Neural cell (in vitro differentiated cells): ENCODE measurements around the gene DYRK4. TPM values are rescaled to one million over a fixed set of nuclear protein-coding genes. Genes with fewer than 3 reads are reported as not detected.

Experiments
- H2AFZ ChIP-seq: fragments of 200-600, 300-800 bp; sonication (generic), shearing (Covaris generic); 2 replicates; pipeline ENCODE4 v1.6.0; 2014; ENCODE audit warnings: low read depth, mild to moderate bottlenecking, antibody characterized with exemption, low read length, moderate library complexity
- H3F3A ChIP-seq: fragments of 200-600 bp; shearing (Covaris generic); 2 replicates; pipeline ENCODE4 v1.6.1; 2016; ENCODE audit warnings: mild to moderate bottlenecking, moderate library complexity, mixed read lengths, antibody characterized with exemption, low read length; ENCODE audit not compliant: insufficient read depth, poor library complexity, severe bottlenecking
- H3K27ac ChIP-seq: fragments of 200-600, 300-800 bp; sonication (generic), shearing (Covaris generic); 2 replicates; pipeline ENCODE4 v1.5.1; 2014; ENCODE audit warnings: mild to moderate bottlenecking, low read length, moderate library complexity
- H3K27me3 ChIP-seq: fragments of 300-800, 200-600 bp; sonication (generic), shearing (Covaris generic); 2 replicates; pipeline ENCODE4 v1.6.0; 2014; ENCODE audit warnings: mild to moderate bottlenecking, low read depth, low read length, moderate library complexity; ENCODE audit not compliant: insufficient read depth
- H3K36me3 ChIP-seq: fragments of 300-800, 200-600 bp; sonication (generic), shearing (Covaris generic); 2 replicates; pipeline ENCODE4 v1.5.1; 2014; ENCODE audit warnings: mild to moderate bottlenecking, antibody characterized with exemption, low read length, moderate library complexity; ENCODE audit not compliant: insufficient read depth
- H3K4me2 ChIP-seq: fragments of 300-800, 200-600 bp; sonication (generic), shearing (Covaris generic); 2 replicates; pipeline ENCODE4 v1.6.0; 2014; ENCODE audit warnings: mild to moderate bottlenecking, low read length
- H3K4me3 ChIP-seq: fragments of 300-800, 200-600 bp; sonication (generic), shearing (Covaris generic); 2 replicates; pipeline ENCODE4 v1.5.1; 2014; ENCODE audit warnings: mild to moderate bottlenecking, low read length, moderate library complexity
- H3K79me2 ChIP-seq: fragments of 200-600 bp; shearing (Covaris generic); replicated peaks from 2 replicates; pipeline ENCODE4 v1.6.0; 2014; ENCODE audit warnings: mild to moderate bottlenecking, low read length, moderate library complexity; ENCODE audit not compliant: insufficient read depth
- H3K9ac ChIP-seq: fragments of 300-800, 200-600 bp; sonication (generic), shearing (Covaris generic); 2 replicates; pipeline ENCODE4 v1.6.1; 2016; ENCODE audit warnings: mild to moderate bottlenecking, low read length, mixed read lengths
- H3K9me2 ChIP-seq: fragments of 200-600 bp; shearing (Covaris generic); 2 replicates; pipeline ENCODE4 v1.6.1; 2016; ENCODE audit warnings: mild to moderate bottlenecking, low read length, mixed read lengths; ENCODE audit not compliant: insufficient read depth
- H3K9me3 ChIP-seq: fragments of 200-600, 300-800 bp; sonication (generic), shearing (Covaris generic); 2 replicates; pipeline ENCODE4 v1.6.1; 2016; ENCODE audit warnings: mild to moderate bottlenecking, mixed run types, low read length, moderate library complexity, mixed read lengths
- H4K20me1 ChIP-seq: fragments of 200-600 bp; shearing (Covaris generic); 2 replicates; pipeline ENCODE4 v1.6.1; 2016; ENCODE audit warnings: mild to moderate bottlenecking, mixed run types; ENCODE audit not compliant: insufficient read depth
- CTCF ChIP-seq: fragments of 450-650 bp; IDR thresholded peaks from 2 replicates; pipeline ENCODE4 v1.5.1; 2014; ENCODE audit warnings: antibody characterized with exemption, mild to moderate bottlenecking, moderate library complexity; ENCODE audit not compliant: poor library complexity, severe bottlenecking
- EP300 ChIP-seq: fragments of 450-650 bp; conservative IDR thresholded peaks from 2 replicates; pipeline ENCODE4 v1.6.1; 2014; ENCODE audit warnings: antibody characterized with exemption, mild to moderate bottlenecking, moderate library complexity; ENCODE audit not compliant: poor library complexity, severe bottlenecking
- EZH2 ChIP-seq: fragments of 200-600, 300-800 bp; shearing (Covaris generic), sonication (generic); IDR thresholded peaks from 2 replicates; pipeline ENCODE4 v1.6.1; 2014; ENCODE audit warnings: antibody characterized with exemption, low read length, borderline replicate concordance, mild to moderate bottlenecking; ENCODE audit not compliant: insufficient read depth, poor library complexity, severe bottlenecking
- MXI1 ChIP-seq: fragments of 450-650 bp; conservative IDR thresholded peaks from 2 replicates; pipeline ENCODE4 v1.6.1; 2014; ENCODE audit warnings: antibody characterized with exemption, mild to moderate bottlenecking; ENCODE audit not compliant: poor library complexity, severe bottlenecking
- POLR2AphosphoS5 ChIP-seq: IDR thresholded peaks from 2 replicates; pipeline ENCODE4 v1.6.1; 2012
- RAD21 ChIP-seq: fragments of 450-650 bp; conservative IDR thresholded peaks from 2 replicates; pipeline ENCODE4 v1.6.1; 2014; ENCODE audit warnings: antibody characterized with exemption, mild to moderate bottlenecking, moderate library complexity
- REST ChIP-seq: IDR thresholded peaks from 2 replicates; pipeline ENCODE4 v1.6.1; 2012; ENCODE audit warnings: borderline replicate concordance
- SMC3 ChIP-seq: fragments of 450-650 bp; conservative IDR thresholded peaks from 2 replicates; pipeline ENCODE4 v1.6.1; 2014; ENCODE audit warnings: antibody characterized with exemption, mild to moderate bottlenecking, moderate library complexity; ENCODE audit not compliant: poor library complexity
- TAF1 ChIP-seq: IDR thresholded peaks from 2 replicates; pipeline ENCODE4 v1.6.1; 2012; ENCODE audit warnings: low read depth
- polyA plus RNA-seq: library from polyadenylated mRNA; depleted of rRNA; stranded (reverse); fragments of >200 nt; gene quantifications from 2 replicates; pipeline ENCODE4 v1.2.3, GENCODE V29; 2014

DYRK4 gene
- polyA plus RNA-seq, 1 donor from 2014 or later, result 13.2 TPM

- H3K79me2 ChIP-seq, result no peaks in the 10 kb centered on the region
- no peak overlapping the region for H3K27ac ChIP-seq
- H4K20me1 ChIP-seq, result no peaks in the 10 kb centered on the region
- H3K36me3 ChIP-seq, result no peaks in the 10 kb centered on the region
- H3K4me3 ChIP-seq, result no peak overlapping the region
- no peak overlapping the region for H2AFZ ChIP-seq
- H3K9me3 ChIP-seq, result no peaks in the 10 kb centered on the region
- no peaks in the 10 kb centered on the region for H3K27me3 ChIP-seq
- H3K4me2 ChIP-seq, result no peak overlapping the region
- H3K9me2 ChIP-seq, result no peaks in the 10 kb centered on the region
- peaks cover 4% of the 10 kb centered on the region for H3F3A ChIP-seq
- no peak overlapping the region for H3K9ac ChIP-seq
- TF ChIP-seq CTCF (no peak), RAD21 (no peak), TAF1 (no peak), POLR2AphosphoS5 (no peak), MXI1 (no peak), EZH2 (no peak)
Measured at GRCh38 chr12:4643747-4644146, 81.7 kb downstream of the DYRK4 start.

- no peaks in the 10 kb centered on the region for H3K27me3 ChIP-seq
- H4K20me1 ChIP-seq, result no peaks in the 10 kb centered on the region
- no peak overlapping the region for H3K4me2 ChIP-seq
- H3K9ac ChIP-seq, result no peak overlapping the region
- peaks cover 4% of the 10 kb centered on the region for H3F3A ChIP-seq
- H2AFZ ChIP-seq, result no peak overlapping the region
- no peak overlapping the region for H3K27ac ChIP-seq
- TF ChIP-seq TAF1 (no peak), CTCF (no peak), POLR2AphosphoS5 (no peak), MXI1 (no peak), EP300 (no peak), REST (no peak), RAD21 (no peak), EZH2 (no peak), SMC3 (no peak)
- H3K9me3 ChIP-seq, result no peaks in the 10 kb centered on the region
- no peaks in the 10 kb centered on the region for H3K36me3 ChIP-seq
- no peak overlapping the region for H3K4me3 ChIP-seq
- H3K79me2 ChIP-seq, result peaks cover 7% of the 10 kb centered on the region
- H3K9me2 ChIP-seq, result no peaks in the 10 kb centered on the region
Measured at GRCh38 chr12:4645023-4645422, 83.0 kb downstream of the DYRK4 start.
